Heart right ventricle (tissue), 16 donors: ENCODE data around the gene DSCAM. TPM values are rescaled to one million over a fixed set of nuclear protein-coding genes. Genes with fewer than 3 reads are reported as not detected.

Experiments
- ATAC-seq, 8 donors: fragments of 200-7000 bp; cut with Tn5 transposase; one replicate each; pipeline ENCODE4 v1.9.1; 2020; ENCODE audit warnings: mild to moderate bottlenecking in 8 of 8, moderate library complexity in 8 of 8, moderate number of reproducible peaks in 1 of 8
- DNase-seq, 2 donors: peaks; one replicate each; pipeline ENCODE4 v3.0.0-alpha.2; 2020
- H3K27ac ChIP-seq, 10 donors: fragments of 200-600 bp; sonication (generic) in 2 of 10; one replicate each; pipeline versions ENCODE4 v1.5.0 to v1.8.0; 2020 to 2022; ENCODE audit warnings: mild to moderate bottlenecking in 3 of 10
- H3K27me3 ChIP-seq, 7 donors: fragments of 200-600 bp; one replicate each; pipeline ENCODE4 v1.8.0; 2021 to 2022; ENCODE audit warnings: mild to moderate bottlenecking in 2 of 7
- H3K36me3 ChIP-seq, 9 donors: fragments of 200-600 bp; sonication (generic) in 1 of 9; one replicate each; pipeline versions ENCODE4 v1.5.0 to v1.8.0; 2020 to 2022; ENCODE audit warnings: mild to moderate bottlenecking in 2 of 9
- H3K4me1 ChIP-seq, 9 donors: fragments of 200-600 bp; sonication (generic) in 1 of 9; one replicate each; pipeline versions ENCODE4 v1.5.0 to v1.8.0; 2020 to 2022; ENCODE audit warnings: mild to moderate bottlenecking in 4 of 9
- H3K4me3 ChIP-seq, 10 donors: fragments of 200-600 bp; sonication (generic) in 2 of 10; one replicate each; pipeline versions ENCODE4 v1.5.0 to v1.8.0; 2020 to 2022; ENCODE audit warnings: mild to moderate bottlenecking in 7 of 10, moderate library complexity in 2 of 10
- H3K9me3 ChIP-seq, 11 donors: fragments of 200-600 bp in 10 of 11; sonication (generic) in 2 of 11; one replicate each; pipeline versions ENCODE4 v1.5.0 to v1.8.0; 2013 to 2022; ENCODE audit warnings: mild to moderate bottlenecking in 2 of 11, control low read depth in 1 of 11, moderate library complexity in 1 of 11
- WGBS, 2 donors: extraction: QIAGEN DNeasy Blood & Tissue Kit; methylation state at CpG; one replicate each; pipeline ENCODE4 v1.1.7; 2013; ENCODE audit warnings: inconsistent platforms in 1 of 2; 5-methylcytosine and 5-hydroxymethylcytosine counted together
- intact Hi-C, 10 donors: fragments of 100-400 bp; cut with DNase I; formaldehyde crosslinking; loops; one replicate each; pipeline versions ENCODE4 v1.11.1 to v1.14.2; 2022
- polyA plus RNA-seq, 2 donors: library from polyadenylated mRNA; stranded (reverse); fragments of 200-250 nt; gene quantifications; one replicate each; pipeline ENCODE4 v1.2.3, GENCODE V29; 2013
- total RNA-seq, 10 donors: library from RNA; stranded (reverse); fragmentation: NEBNext Ultra II Directional in 3 of 10; extraction: Animal tissue kit (Norgen Biotek cat#: 25700) in 3 of 10; gene quantifications; one replicate each; pipeline versions ENCODE4 v1.2.1 to v1.2.4, GENCODE V29; 2021 to 2023
- TF ChIP-seq, protein P1 (sequence below), 9 donors: fragments of 200-600 bp; sonication (generic) in 2 of 9; IDR thresholded peaks; one replicate each; pipeline versions ENCODE4 v1.5.0 to v1.8.0; 2021 to 2022; ENCODE audit warnings: antibody characterized with exemption in 9 of 9, mild to moderate bottlenecking in 5 of 9, moderate library complexity in 1 of 9
- donor health status: Arrhythmogenic right ventricular cardiomyopathy.
- donor health status: ischemic (EF 13 %, LVEDD 7.1; RV severe dilation, severe dysfunction).
- donor health status: healthy with polysubstance abuse.
- donor health status: DM: no; HTN: yes; CAD: no.
- donor health status: DM: no; HTN: no; CAD: no.
- donor health status: ischemic (EF 25% LVEDD 6.9; RV normal size, moderate dysfunction).
- donor health status: ischemic (EF 25% LVEDD 5.7; RV mildly dilated, moderate dysfunction).
- donor health status: healthy.
- donor health status: DM: yes; HTN: yes; CAD: no.
- donor health status: Ischemic cardiomyopathy.
- donor health status: ischemic (EF 35%, LVEDD 5.7; RV mildly dilated, moderate dysfunction).
- donor health status: nonischemic (EF 11% LVEDD 7.7; RV severe dilation, severe dysfunction).
- donor health status: DM: yes; HTN: yes; CAD: no.
- donor health status: PGD.
- donor health status: ischemic (EF 29% LVEDD 5.4; RV normal size, mild dysfunction).
- donor health status: nonischemic (EF 23%, LVEDD 6.1; RV moderate dilation, normal function).

DSCAM gene
- total and polyA plus RNA-seq, 12 donors = 0.03 to 0.04 TPM; not detected in 10

DNA sequence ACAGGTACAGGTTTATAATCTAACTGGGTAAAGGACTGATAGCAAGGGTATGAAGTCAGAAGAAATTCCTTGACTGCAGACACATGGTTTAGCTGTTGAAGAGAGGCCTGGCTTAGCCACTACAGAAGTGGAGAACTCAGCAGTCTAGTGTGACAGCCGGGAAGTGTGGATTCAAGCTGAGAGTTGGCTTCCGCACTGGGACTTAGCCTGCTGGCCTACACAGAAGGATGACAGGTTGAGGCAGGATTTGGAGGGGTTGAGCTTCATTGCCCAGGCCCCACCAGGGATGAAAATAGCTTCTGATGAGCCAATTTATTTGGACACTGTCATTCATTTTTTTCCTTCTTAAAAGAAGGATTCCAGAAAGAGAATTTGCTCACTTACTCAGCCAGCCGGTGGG is 695.3 kb downstream of the DSCAM start:
- Histone ChIP-seq H3K4me1 (no peaks in the 10 kb centered on the region), H3K27me3 (peaks cover 0 to 16% (median 5%) of the 10 kb centered on the region in 7 donors), H3K4me3 (no peak overlapping the region), H3K36me3 (no peaks in the 10 kb centered on the region), H3K27ac (no peak overlapping the region), H3K9me3 (no peaks in the 10 kb centered on the region)
- TF ChIP-seq, protein P1, sequence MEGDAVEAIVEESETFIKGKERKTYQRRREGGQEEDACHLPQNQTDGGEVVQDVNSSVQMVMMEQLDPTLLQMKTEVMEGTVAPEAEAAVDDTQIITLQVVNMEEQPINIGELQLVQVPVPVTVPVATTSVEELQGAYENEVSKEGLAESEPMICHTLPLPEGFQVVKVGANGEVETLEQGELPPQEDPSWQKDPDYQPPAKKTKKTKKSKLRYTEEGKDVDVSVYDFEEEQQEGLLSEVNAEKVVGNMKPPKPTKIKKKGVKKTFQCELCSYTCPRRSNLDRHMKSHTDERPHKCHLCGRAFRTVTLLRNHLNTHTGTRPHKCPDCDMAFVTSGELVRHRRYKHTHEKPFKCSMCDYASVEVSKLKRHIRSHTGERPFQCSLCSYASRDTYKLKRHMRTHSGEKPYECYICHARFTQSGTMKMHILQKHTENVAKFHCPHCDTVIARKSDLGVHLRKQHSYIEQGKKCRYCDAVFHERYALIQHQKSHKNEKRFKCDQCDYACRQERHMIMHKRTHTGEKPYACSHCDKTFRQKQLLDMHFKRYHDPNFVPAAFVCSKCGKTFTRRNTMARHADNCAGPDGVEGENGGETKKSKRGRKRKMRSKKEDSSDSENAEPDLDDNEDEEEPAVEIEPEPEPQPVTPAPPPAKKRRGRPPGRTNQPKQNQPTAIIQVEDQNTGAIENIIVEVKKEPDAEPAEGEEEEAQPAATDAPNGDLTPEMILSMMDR (IDR thresholded peaks at IDR 0.05) = no peak
- no peak for ATAC-seq
- WGBS, 2 donors = 72 to 77% methylated on average over 3 of the region's 3 CpGs
- DNase-seq = no peak
- intact Hi-C loops = no loop called here

DNA sequence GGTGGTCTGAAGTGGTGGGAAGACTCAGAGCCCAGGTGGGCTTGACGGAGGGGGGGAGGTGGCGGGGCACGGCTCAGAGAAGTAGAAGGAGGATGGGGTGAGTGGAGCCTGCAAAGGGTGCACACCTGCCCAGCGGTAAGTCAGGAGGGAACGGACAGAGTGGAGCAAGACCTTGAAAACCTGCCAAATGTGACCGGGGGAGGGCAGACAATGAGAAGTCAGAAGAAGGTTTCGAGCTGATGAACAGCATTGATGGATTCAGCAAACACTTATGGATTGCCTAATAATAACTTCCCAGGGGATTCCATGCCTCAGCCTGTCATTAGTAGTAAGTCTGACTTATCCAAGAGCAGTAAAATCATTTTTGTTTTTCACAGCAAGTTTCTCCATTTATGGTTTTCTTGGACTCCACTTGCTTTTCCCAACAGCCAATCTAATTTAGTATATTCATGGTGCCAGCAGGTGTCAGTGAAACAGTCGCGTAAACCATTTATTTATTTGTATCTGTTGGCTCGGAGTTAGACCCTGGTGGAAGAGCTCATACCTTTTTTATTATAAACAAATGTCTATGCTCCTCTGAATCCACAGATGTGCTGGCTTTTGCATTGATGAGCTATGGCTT is 700.6 kb downstream of the DSCAM start:
- intact Hi-C loops = loop anchor here in 4 of 10 donors (5.0 to 10.0 kb wide), 3 partner anchors 238 to 918 kb away; no protein-coding TSS in a partner anchor
- WGBS, 2 donors = 51 to 59% methylated on average over 10 of the region's 10 CpGs
- DNase-seq (no peak), ATAC-seq (no peak)
- TF ChIP-seq, protein P1 (IDR thresholded peaks at IDR 0.05) = peak in 1 of 9 donors; percentile 26
- Histone ChIP-seq H3K4me3 (no peak overlapping the region), H3K9me3 (no peaks in the 10 kb centered on the region), H3K36me3 (no peaks in the 10 kb centered on the region), H3K27me3 (peaks cover 0 to 27% (median 0%) of the 10 kb centered on the region in 7 donors), H3K4me1 (no peaks in the 10 kb centered on the region), H3K27ac (no peak overlapping the region)

DNA sequence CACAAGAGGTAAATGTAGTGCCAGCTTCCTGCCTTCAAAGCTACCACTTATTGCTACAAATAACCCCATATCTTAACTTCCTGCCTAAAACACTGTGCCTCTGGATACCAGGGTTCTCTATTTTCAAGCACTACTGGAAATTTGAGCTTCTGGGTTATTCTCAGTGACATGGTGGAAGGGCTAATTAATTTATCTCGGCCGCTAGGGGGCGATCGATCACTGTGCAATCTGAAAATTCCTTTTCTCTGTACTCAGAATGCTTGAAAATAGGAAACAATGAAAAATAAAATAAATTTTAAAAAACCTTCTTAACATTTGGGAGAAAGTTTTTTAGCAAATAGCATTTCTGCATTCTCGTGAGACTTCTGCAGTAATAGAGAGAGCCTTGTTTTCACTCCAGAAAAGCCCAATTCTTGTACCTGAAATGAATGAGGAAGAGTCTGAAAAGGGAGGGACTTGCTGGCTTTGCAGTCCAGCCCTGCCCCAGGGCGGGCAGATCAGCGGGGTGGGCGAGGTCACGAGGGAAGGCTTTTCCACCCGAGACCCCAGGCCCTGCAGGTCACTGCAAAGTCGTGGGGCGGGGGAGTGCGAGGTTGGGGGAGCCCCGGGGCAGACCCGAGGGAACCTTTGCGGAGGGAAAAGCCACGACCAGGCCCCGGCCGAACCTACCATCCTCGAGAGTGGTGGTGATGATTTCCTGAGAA is 703.0 kb downstream of the DSCAM start:
- peak; percentile 24 to 44 for DNase-seq

DNA sequence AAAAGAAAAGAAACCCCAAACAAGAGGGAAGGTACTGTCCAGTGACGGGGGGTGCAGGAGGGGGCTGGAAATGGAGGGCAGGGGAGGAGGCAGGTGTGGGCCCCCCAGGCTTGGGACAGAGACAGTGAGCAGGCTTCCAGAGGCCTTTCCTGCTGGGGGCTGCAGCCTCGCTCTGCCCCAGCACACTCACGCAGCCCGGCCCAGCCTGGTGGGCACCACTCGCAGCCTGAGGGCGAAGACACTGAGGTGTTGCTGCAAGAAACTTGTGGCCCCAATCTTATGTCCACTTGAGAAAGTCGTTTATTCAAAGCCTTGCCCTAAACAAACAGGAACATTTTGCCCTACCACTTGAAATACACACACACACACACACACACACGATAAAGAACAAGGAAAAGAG is 705.3 kb downstream of the DSCAM start:
- Histone ChIP-seq H3K4me1 (no peaks in the 10 kb centered on the region), H3K9me3 (no peaks in the 10 kb centered on the region), H3K27me3 (peaks cover 0 to 11% (median 0%) of the 10 kb centered on the region in 7 donors), H3K36me3 (no peaks in the 10 kb centered on the region), H3K4me3 (no peak overlapping the region), H3K27ac (no peak overlapping the region)
- ATAC-seq = no peak
- TF ChIP-seq, protein P1 (IDR thresholded peaks at IDR 0.05) = no peak
- WGBS, 2 donors = 71 to 82% methylated on average over 8 of the region's 8 CpGs
- no peak for DNase-seq
- intact Hi-C loops = loop anchor here in 9 of 10 donors (5.0 to 10.0 kb wide), 6 partner anchors 241 to 991 kb away; no protein-coding TSS in a partner anchor

More for the DNA sequence above, 703.0 kb downstream of the DSCAM start:
- Histone ChIP-seq H3K27ac (no peak overlapping the region), H3K36me3 (no peaks in the 10 kb centered on the region), H3K4me3 (no peak overlapping the region), H3K4me1 (no peaks in the 10 kb centered on the region), H3K27me3 (peaks cover 0 to 22% (median 0%) of the 10 kb centered on the region in 7 donors), H3K9me3 (no peaks in the 10 kb centered on the region)
- peak in 3 of 8 donors; percentile 32 to 60 (median 53) for ATAC-seq
- 39 to 43% methylated on average over 20 of the region's 20 CpGs for WGBS, 2 donors
- intact Hi-C loops = loop anchor here (1.0 to 10.0 kb wide), 8 partner anchors 238 to 988 kb away; no protein-coding TSS in a partner anchor
- TF ChIP-seq, protein P1 (IDR thresholded peaks at IDR 0.05) = peak; percentile 45 to 84 (median 73)
